Panc1 (cell line): ENCODE measurements around the gene MRGPRE. TPM values are rescaled to one million over a fixed set of nuclear protein-coding genes. Genes with fewer than 3 reads are reported as not detected.

ENCODE experiments used
- ATAC-seq: fragments of 200-7000 bp; cut with Tn5 transposase; 2 replicates; pipeline ENCODE4 v1.9.1; 2020; ENCODE audit warnings: mild to moderate bottlenecking, moderate library complexity
- BruUV-seq: library from RNA; stranded (reverse); fragments of 400-500 nt; replicated peaks from 2 replicates; lab custom pipeline; 2021; lab: Mats Ljungman, UMichigan
- CTCF ChIA-PET: fragments of 300-600 bp; sonication (Branson Sonifier 250); formaldehyde crosslinking; loops from one replicate; lab custom pipeline; 2022; ENCODE audit warnings: antibody characterized with exemption; lab: Charles Lee
- POLR2A ChIA-PET: fragments of 300-600 bp; sonication (Branson Sonifier 250); formaldehyde crosslinking; loops from one replicate; lab custom pipeline; 2022; ENCODE audit warnings: antibody characterized with exemption; lab: Charles Lee
- DNase-seq: peaks from one replicate; pipeline ENCODE4 v3.0.0-alpha.2; 2010; ENCODE audit warnings: low read depth, low spot score
- H3K27ac ChIP-seq: 2 replicates; pipeline ENCODE4 v1.5.1; 2011; ENCODE audit warnings: mild to moderate bottlenecking, low read length, inconsistent platforms
- H3K27me3 ChIP-seq: fragments of 200-500 bp; sonication (Bioruptor generic); 2 replicates; pipeline ENCODE4 v1.6.0; 2014; ENCODE audit warnings: low read length, inconsistent platforms; ENCODE audit not compliant: control insufficient read depth, insufficient read depth
- H3K36me3 ChIP-seq: fragments of 200-500 bp; sonication (Bioruptor generic); 2 replicates; pipeline ENCODE4 v1.5.1; 2014; ENCODE audit warnings: inconsistent platforms, mild to moderate bottlenecking, low read length, moderate library complexity; ENCODE audit not compliant: control insufficient read depth, insufficient read depth
- H3K4me1 ChIP-seq: 2 replicates; pipeline ENCODE4 v1.5.1; 2011; ENCODE audit warnings: inconsistent platforms, mild to moderate bottlenecking, low read length, moderate library complexity; ENCODE audit not compliant: control insufficient read depth, insufficient read depth
- H3K4me3 ChIP-seq, 2 experiments: 2 replicates each; pipeline ENCODE4 v1.5.1; 2011 to 2012; ENCODE audit warnings: low read depth in 2 of 2, low read length in 2 of 2, mild to moderate bottlenecking in 2 of 2, inconsistent platforms in 1 of 2, moderate library complexity in 1 of 2
- H3K9me3 ChIP-seq: fragments of 200-500 bp; sonication (Bioruptor generic); 2 replicates; pipeline ENCODE4 v1.5.1; 2014; ENCODE audit warnings: low read depth, mild to moderate bottlenecking, inconsistent platforms, low read length, moderate library complexity; ENCODE audit not compliant: control insufficient read depth, insufficient read depth
- CTCF ChIP-seq: fragments of 450-650 bp; IDR thresholded peaks from 2 replicates; pipeline ENCODE4 v1.5.1; 2017; ENCODE audit warnings: mild to moderate bottlenecking
- POLR2AphosphoS5 ChIP-seq: IDR thresholded peaks from 2 replicates; pipeline ENCODE4 v1.6.1; 2012; ENCODE audit warnings: mild to moderate bottlenecking, low read depth, low read length, moderate library complexity
- REST ChIP-seq, 2 experiments: IDR thresholded peaks; 2 replicates each; pipeline ENCODE4 v1.6.1; 2011 to 2012; ENCODE audit warnings: low read depth in 2 of 2, control low read depth in 1 of 2, low read length in 1 of 2, mild to moderate bottlenecking in 1 of 2, moderate library complexity in 1 of 2; ENCODE audit not compliant: insufficient read depth in 1 of 2
- SIN3A ChIP-seq: IDR thresholded peaks from 2 replicates; pipeline ENCODE4 v1.6.1; 2012; ENCODE audit warnings: low read depth, mild to moderate bottlenecking, low read length, moderate library complexity, borderline replicate concordance; ENCODE audit not compliant: insufficient read depth
- TCF7L2 ChIP-seq: IDR thresholded peaks from 2 replicates; pipeline ENCODE4 v1.6.1; 2011; ENCODE audit warnings: mild to moderate bottlenecking, low read depth, low read length, inconsistent platforms
- in situ Hi-C: cut with HindIII; loops from 2 replicates; pipeline ENCODE4 v1.10.0; 2016; ENCODE audit warnings: low sequenced_read_pairs, low pct_unique_long_range_greater_than_20kb
- intact Hi-C: fragments of 100-400 bp; cut with micrococcal nuclease; formaldehyde crosslinking; loops from one replicate; pipeline ENCODE4 v1.10.0; 2022; ENCODE audit not compliant: unreplicated experiment
- total RNA-seq: library from RNA; stranded (reverse); gene quantifications from one replicate; pipeline ENCODE4 v1.2.1, GENCODE V29; 2021; ENCODE audit not compliant: unreplicated experiment

MRGPRE gene
- total RNA-seq, 1 experiment from 2014 or later = 0.13 TPM

GRCh38 chr11:3197878-3198528, 34.2 kb downstream of the MRGPRE start:
- H3K27me3 ChIP-seq = peaks cover 15% of the 10 kb centered on the region
- POLR2A ChIA-PET = no interaction called here

GRCh38 chr11:3197044-3197695, 35.0 kb downstream of the MRGPRE start:
- in situ Hi-C loops (no loop called here), intact Hi-C loops (no loop called here)
- peaks cover 9% of the 10 kb centered on the region for H3K27me3 ChIP-seq
- peaks cover 5% of the 10 kb centered on the region; the same call in 1 of the 2 replicates for H3K4me1 ChIP-seq
- H3K4me3 ChIP-seq = no peak overlapping the region
- H3K36me3 ChIP-seq = no peaks in the 10 kb centered on the region
- ChIA-PET POLR2A (no interaction called here), CTCF (interaction anchor here (0.5 kb wide), 1 partner anchor 18 kb away, joined by 4 read pairs; no protein-coding TSS in a partner anchor)
- no peak for ATAC-seq
- no peaks in the 10 kb centered on the region for H3K9me3 ChIP-seq
- no TSS peak for BruUV-seq
- H3K27ac ChIP-seq = no peak overlapping the region
- DNase-seq = no peak
- no peak for TF ChIP-seq TCF7L2
- no peak for TF ChIP-seq POLR2AphosphoS5
- no peak for TF ChIP-seq REST (IDR thresholded peaks at IDR 0.05; ENCODE audit: insufficient read depth in 1 of 2, low read depth in 2 of 2, low read length in 1 of 2)
- TF ChIP-seq CTCF = no peak

More at GRCh38 chr11:3197878-3198528, 34.2 kb downstream of the MRGPRE start:
- DNase-seq (no peak), ATAC-seq (no peak)
- Histone ChIP-seq H3K4me1 (peaks cover 5% of the 10 kb centered on the region; the same call in 1 of the 2 replicates), H3K36me3 (no peaks in the 10 kb centered on the region), H3K9me3 (no peaks in the 10 kb centered on the region), H3K27ac (no peak overlapping the region), H3K4me3 (no peak overlapping the region)
- CTCF ChIA-PET = no interaction called here
- intact Hi-C loops (no loop called here), in situ Hi-C loops (no loop called here)
- BruUV-seq = no TSS peak
- TF ChIP-seq SIN3A (no peak), REST (IDR thresholded peaks at IDR 0.05; ENCODE audit: insufficient read depth in 1 of 2, low read depth in 2 of 2, low read length in 1 of 2) (no peak), TCF7L2 (no peak), POLR2AphosphoS5 (no peak), CTCF (no peak)
